GM10266 (cell line): Measurements from ENCODE around the gene TRIM16.
"Not testable (repeated sequence)": the region's sequence is repeated elsewhere in the genome, so short reads cannot be mapped to it uniquely, and the experiment has no call there.

Source experiments
- DNase-seq: peaks from one replicate; pipeline ENCODE4 v3.0.0; 2012; ENCODE audit errors: extremely low spot score
- TF ChIP-seq, protein P1 (sequence below): IDR thresholded peaks from 2 replicates; pipeline ENCODE4 v1.5.1; 2012; ENCODE audit warnings: mild to moderate bottlenecking, low read depth; ENCODE audit not compliant: control insufficient read depth, insufficient read depth; ENCODE audit errors: missing control alignments

TRIM16 gene

GRCh38 chr17:15657868-15658267 is 26.2 kb downstream of the TRIM16 start:
- TF ChIP-seq, protein P1, sequence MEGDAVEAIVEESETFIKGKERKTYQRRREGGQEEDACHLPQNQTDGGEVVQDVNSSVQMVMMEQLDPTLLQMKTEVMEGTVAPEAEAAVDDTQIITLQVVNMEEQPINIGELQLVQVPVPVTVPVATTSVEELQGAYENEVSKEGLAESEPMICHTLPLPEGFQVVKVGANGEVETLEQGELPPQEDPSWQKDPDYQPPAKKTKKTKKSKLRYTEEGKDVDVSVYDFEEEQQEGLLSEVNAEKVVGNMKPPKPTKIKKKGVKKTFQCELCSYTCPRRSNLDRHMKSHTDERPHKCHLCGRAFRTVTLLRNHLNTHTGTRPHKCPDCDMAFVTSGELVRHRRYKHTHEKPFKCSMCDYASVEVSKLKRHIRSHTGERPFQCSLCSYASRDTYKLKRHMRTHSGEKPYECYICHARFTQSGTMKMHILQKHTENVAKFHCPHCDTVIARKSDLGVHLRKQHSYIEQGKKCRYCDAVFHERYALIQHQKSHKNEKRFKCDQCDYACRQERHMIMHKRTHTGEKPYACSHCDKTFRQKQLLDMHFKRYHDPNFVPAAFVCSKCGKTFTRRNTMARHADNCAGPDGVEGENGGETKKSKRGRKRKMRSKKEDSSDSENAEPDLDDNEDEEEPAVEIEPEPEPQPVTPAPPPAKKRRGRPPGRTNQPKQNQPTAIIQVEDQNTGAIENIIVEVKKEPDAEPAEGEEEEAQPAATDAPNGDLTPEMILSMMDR, result no peak
- no peak for DNase-seq

- no peak for DNase-seq
- TF ChIP-seq, protein P1, result no peak
Observed at GRCh38 chr17:15654886-15655561, 29.1 kb downstream of the TRIM16 start.

DNA sequence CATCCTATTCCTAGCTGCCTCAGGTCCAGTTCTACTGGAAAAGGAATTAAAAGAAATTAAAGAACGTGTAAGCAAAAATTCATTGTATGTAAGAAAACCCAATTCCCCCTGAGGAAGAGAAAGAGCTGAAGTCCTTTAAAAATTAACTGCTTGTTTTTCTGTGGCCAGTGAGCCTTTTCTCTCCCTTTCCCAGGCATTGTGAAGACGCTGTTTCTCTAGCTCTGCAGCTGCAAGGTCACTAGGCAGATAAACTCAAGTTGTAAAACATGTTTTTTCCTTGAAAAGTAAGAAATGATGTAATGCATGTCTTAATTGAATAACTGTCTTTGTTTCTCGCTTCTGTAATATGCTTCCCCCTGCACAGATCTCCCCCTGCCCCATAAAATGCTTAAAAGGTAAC is 29.7 kb downstream of the TRIM16 start:
- not testable (repeated sequence) for DNase-seq

DNA sequence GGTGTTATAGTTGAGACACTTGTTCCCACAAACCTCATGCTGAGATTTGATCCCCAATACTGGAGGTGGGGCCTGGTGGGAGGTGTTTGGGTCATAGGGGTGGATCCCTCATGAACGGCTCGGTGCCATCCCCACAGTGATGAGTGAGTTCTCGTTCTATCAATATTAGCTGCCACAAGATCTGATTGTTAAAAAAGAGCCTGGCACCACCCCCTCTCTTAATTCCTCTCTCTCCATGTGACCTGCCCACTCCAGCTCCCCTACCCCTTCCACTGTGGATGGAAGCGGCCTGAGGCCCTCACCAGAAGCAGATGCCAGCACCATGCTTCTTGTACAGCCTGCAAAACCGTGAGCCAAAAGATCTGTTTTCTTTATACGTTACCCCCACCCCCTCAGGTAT is 31.2 kb downstream of the TRIM16 start:
- DNase-seq, result no peak
- TF ChIP-seq, protein P1, result no peak

GRCh38 chr17:15651583-15652110 is 32.5 kb downstream of the TRIM16 start:
- peak; percentile 50 for DNase-seq
- TF ChIP-seq, protein P1, result no peak

DNA sequence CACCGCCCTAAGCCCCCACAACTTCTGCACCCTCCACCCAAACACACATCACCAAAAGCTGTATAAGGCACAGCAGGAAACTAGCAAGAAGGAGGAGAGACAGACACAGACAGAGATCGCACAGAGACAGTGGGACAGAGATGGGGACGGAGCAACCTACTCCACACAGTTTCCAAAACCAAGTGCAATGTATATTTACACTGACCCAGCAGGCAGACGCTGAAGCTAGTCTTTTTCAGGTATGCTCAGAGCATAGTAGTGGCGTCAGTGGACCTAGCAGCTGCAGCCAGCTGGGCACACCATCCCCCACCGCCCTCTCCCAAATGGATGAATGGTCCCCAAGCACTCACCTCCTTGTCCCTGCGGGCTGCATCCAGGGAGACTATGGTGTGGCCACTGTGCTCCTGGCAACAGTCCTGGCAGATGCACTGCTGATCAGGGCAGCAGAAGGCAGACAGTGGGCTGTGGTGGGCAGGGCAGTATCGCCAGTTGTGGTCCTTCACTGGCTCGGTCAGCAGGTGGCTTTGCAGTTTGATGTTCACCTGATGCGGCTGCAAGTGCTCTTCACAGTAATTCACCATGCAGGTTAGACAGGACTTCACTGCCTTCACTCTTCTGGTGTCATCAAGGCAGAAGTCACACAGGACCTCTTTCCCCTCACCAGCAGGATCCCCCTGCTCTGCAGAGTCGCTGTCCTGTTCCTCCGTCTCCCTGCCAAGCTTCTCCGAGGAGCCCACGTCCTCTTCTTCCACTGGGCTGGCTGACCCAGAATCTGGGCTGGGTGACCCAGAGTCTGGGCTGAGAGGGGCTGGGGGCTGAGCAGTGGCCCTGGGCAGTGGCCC is 33.1 kb downstream of the TRIM16 start:
- no peak for DNase-seq
- TF ChIP-seq, protein P1, result no peak

DNA sequence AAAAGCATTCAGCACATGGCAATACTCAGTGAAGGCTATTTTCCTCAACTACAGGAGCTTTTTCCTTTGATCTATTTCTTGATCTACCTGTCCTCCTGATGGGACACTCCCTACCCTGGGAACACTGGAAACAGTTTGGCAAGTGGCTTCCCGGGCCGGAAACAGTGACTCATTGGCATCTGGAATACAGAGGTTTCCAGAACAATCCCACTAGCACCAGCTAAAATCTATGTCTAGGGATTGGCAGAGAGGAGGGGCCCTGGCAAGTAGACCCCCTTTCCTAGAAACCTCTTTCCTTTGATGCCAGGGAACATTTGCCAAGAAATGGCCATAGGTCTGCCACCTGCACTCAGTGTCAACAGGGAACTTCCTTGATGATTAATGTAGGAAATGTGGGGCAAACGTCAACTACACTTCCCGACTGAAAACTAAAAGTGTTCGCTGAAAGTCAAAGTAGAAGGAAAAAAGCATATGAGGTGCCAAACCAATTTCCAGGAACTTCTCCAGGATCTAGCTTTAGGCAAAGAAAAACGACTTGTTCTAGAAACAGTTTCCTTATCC is 34.2 kb downstream of the TRIM16 start:
- TF ChIP-seq, protein P1, result no peak
- no peak for DNase-seq
